Ecto neural progenitor cell (in vitro differentiated cells): Measurements from ENCODE around the gene COPZ2.
"Not testable (repeated sequence)": the region's sequence is repeated elsewhere in the genome, so short reads cannot be mapped to it uniquely, and the experiment has no call there.

Source experiments
- DNase-seq: peaks from one replicate; pipeline ENCODE4 v3.0.0-alpha.2; 2018; ENCODE audit warnings: low spot score

COPZ2 gene, protein sequence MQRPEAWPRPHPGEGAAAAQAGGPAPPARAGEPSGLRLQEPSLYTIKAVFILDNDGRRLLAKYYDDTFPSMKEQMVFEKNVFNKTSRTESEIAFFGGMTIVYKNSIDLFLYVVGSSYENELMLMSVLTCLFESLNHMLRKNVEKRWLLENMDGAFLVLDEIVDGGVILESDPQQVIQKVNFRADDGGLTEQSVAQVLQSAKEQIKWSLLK

DNA sequence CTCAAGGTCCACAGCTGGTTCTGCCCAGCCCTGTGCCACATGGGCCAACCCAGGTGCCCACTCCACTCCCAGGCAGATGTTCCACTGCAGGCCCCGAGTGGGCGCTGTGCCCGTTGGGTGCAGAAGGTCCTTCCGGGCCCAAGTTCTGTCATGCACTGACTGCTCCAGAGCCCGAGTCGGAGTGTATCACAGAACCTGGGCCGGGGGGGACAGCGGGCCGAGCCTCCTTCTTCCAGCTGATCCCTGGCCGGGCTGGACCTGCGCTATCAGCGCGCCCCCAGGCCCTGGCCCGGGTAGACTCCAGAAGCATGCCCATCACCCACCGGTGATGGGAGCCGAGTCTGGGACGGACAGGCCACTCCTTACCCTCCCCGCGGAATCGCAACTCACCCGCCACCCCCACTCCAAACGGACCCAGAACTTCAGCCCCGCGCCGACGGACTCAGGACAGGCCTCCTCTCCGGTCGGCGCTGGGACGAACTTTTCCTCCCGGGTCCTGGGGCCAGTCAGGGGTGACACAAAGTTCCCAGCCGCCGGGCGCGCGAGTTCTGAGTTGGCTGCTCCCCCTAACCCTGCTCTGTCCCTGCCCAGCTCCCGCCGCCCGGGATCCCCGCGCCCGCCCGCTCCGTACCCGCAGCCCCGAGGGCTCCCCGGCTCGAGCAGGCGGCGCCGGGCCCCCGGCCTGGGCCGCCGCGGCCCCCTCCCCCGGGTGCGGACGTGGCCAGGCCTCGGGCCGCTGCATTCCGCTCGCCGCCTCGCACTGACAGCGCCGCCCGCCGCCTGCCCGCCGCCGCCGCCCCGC lies at the start of gene COPZ2:
TSS of gene COPZ2 (minus strand) at position 762 of the 802 bp plus-strand sequence. CDS start at position 742, 20 bp downstream.
- peak; percentile 80 for DNase-seq

GRCh38 chr17:48084932-48085331 lies 47.3 kb upstream of the COPZ2 start:
- no peak for DNase-seq

- no peak for DNase-seq
Observed at GRCh38 chr17:48081858-48082257, 44.3 kb upstream of the COPZ2 start.

GRCh38 chr17:48077152-48077551 lies 39.6 kb upstream of the COPZ2 start:
- DNase-seq: not testable (repeated sequence)

- DNase-seq: peak; percentile 74
Observed at GRCh38 chr17:48074322-48075081, 36.9 kb upstream of the COPZ2 start.

GRCh38 chr17:48073566-48074094 lies 36.0 kb upstream of the COPZ2 start:
- not testable (repeated sequence) for DNase-seq

- not testable (repeated sequence) for DNase-seq
Observed at GRCh38 chr17:48072811-48073210, 35.2 kb upstream of the COPZ2 start.

DNA sequence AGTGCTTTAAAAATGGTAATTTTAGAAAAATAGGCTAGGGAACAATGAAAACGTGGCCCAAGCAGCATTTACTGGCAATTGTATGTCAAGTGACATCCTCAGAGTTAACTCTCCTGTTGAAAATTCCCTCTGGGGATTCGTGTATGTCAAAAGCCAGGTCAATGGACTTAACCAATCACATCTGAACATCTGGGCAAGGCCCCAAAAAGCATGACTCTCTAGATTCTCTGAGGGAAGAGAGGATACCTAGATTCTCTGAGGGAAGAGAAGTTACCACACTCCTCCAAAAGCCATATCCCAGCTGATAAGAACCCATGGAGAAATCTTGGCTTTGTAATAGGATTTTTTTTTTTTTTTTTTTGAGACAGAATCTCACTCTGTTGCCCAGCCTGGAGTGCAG lies 34.1 kb upstream of the COPZ2 start:
- DNase-seq: no peak

- no peak for DNase-seq
Observed at GRCh38 chr17:48070195-48070594, 32.6 kb upstream of the COPZ2 start.

- DNase-seq: peak; percentile 54
Observed at GRCh38 chr17:48068491-48068961, 30.9 kb upstream of the COPZ2 start.

- not testable (repeated sequence) for DNase-seq
Observed at GRCh38 chr17:48067808-48068207, 30.2 kb upstream of the COPZ2 start.

DNA sequence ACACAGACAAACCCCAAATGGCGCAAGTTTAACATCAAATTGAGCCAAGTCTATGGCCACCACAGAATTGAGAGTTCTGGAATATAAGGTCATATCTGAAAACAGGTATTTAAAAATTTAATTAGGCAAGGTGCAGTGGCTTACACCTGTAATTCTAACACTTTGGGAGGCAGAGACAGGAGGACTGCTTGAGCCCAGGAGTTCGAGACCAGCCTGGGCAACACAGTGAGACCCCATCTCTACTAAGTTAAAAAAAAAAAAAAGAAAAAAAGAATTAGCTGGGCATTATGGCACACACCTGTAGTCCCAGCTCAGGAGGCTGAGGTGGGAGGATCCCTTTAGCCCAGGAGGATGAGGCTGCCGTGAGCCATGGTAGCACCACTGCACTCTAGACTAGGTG lies 29.6 kb upstream of the COPZ2 start:
- no peak for DNase-seq

DNA sequence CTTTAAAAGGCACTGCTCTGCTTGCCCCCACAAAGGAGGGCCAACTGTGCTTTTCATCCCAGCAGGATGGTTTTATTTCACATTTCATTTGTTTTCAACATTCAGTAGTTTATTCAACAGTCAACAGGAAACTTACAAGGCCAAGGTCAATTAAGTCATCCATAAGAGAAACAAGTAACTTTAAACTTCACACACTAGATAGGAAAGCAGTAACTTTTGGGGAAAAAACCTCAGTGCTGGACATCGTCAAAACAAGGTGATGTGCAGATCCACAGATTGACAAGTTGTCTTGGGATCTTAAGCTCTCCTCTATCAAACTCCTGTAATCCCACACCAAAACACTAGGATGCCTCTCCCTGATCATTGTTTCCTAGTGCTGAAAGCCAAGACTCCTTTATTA lies 29.1 kb upstream of the COPZ2 start:
- DNase-seq: no peak

DNA sequence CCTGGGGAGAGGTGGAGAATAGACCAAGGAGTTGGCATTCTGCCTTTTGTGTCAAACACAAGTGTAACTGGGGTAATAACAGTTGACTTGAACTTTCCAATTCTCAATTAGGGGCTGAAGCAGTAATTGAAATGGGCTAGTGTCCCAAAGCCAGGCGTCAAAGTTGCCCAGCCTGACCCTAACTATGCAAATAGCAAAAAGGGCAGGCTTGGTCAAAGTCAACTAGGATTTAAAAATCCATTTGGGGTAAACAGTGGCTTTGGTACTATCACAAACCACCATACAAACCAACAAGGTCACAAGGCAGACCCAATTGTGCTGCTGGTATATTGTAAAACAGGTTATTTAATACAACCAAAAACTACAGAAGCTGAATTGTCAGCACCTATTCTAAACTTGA lies 28.6 kb upstream of the COPZ2 start:
- DNase-seq: no peak

DNA sequence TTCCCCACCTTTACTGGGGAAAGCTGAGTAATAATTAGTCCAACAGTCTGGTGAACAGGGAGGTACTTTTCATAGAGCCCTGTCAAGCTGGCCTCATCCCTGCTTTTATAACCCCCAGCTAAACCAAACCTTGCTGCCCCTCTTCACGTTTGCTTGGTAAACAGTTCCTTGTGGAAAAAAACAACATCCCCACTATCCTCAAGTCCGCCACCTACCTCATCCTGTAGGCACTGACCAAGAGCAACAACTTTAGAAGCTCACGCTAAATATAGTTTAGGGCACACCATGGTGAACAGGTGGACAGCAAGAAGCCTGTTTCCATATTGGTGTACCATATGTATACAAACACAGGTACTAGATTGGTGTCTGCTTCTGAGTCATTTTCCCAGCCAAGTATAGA lies 27.0 kb upstream of the COPZ2 start:
- DNase-seq: no peak

DNA sequence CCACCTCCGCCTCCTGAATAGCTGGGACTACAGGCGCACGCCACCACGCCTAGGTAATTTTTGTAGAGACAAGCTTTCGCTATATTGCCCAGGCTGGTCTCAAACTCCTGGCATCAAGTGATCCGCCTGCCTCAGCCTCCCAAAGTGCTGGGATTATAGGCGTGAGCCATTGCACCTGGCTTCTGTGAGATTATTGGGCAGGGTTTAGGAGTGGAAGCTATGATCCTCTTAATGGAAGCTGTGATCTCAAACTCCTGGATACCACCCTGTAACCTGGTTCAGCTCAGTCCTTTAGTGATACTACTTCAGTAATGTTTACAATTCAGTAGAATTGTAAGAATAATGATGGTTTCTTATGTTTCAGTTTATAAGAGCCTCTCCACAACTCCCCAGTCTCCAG lies 24.7 kb upstream of the COPZ2 start:
- DNase-seq: no peak

GRCh38 chr17:48060249-48060648 lies 22.7 kb upstream of the COPZ2 start:
- DNase-seq: no peak

DNA sequence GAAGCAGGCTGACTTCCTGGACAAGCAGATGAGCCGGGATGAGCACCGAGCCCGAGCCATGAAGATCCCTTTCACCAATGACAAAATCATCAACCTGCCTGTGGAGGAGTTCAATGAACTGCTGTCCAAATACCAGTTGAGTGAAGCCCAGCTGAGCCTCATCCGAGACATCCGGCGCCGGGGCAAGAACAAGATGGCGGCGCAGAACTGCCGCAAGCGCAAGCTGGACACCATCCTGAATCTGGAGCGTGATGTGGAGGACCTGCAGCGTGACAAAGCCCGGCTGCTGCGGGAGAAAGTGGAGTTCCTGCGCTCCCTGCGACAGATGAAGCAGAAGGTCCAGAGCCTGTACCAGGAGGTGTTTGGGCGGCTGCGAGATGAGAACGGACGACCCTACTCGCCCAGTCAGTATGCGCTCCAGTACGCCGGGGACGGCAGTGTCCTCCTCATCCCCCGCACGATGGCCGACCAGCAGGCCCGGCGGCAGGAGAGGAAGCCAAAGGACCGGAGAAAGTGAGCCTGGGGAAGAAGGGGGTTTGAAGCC lies 21.6 kb upstream of the COPZ2 start:
- DNase-seq: no peak

DNA sequence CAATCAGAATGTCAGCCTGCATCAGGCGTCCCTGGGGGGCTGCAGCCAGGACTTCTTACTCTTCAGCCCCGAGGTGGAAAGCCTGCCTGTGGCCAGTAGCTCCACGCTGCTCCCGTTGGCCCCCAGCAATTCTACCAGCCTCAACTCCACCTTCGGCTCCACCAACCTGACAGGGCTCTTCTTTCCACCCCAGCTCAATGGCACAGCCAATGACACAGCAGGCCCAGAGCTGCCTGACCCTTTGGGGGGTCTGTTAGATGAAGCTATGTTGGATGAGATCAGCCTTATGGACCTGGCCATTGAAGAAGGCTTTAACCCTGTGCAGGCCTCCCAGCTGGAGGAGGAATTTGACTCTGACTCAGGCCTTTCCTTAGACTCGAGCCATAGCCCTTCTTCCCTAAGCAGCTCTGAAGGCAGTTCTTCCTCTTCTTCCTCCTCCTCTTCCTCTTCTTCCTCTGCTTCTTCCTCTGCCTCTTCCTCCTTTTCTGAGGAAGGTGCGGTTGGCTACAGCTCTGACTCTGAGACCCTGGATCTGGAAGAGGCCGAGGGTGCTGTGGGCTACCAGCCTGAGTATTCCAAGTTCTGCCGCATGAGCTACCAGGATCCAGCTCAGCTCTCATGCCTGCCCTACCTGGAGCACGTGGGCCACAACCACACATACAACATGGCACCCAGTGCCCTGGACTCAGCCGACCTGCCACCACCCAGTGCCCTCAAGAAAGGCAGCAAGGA lies 21.0 kb upstream of the COPZ2 start:
- no peak for DNase-seq

DNA sequence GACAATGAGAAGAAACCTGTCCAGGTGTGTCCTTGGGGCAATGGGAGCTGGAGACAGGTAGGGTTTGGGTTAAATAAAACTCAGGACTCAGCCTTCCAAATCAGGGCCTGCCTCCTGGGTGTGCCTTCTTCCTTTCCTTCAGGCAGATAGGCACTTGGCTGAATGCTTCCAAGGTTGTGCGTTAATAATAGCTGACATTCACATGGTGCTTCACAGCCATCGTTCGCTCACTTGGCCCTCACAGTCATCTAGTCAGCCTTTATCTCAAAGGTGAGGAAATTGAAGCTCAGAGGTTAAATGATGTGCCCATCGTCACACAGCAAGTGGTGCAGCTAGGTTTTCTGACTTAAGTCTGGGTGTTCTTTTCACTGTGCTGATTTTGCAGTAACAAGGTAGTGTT lies 20.0 kb upstream of the COPZ2 start:
- no peak for DNase-seq

GRCh38 chr17:48056879-48057278 lies 19.3 kb upstream of the COPZ2 start:
- DNase-seq: no peak
